HG03196 (cell line): ENCODE results near the gene PRPF19.

Source experiments
- ATAC-seq: cut with Tn5 transposase; IDR thresholded peaks from one replicate; pipeline ENCODE4 v1.9.1; 2021; ENCODE audit not compliant: unreplicated experiment

Gene PRPF19

DNA sequence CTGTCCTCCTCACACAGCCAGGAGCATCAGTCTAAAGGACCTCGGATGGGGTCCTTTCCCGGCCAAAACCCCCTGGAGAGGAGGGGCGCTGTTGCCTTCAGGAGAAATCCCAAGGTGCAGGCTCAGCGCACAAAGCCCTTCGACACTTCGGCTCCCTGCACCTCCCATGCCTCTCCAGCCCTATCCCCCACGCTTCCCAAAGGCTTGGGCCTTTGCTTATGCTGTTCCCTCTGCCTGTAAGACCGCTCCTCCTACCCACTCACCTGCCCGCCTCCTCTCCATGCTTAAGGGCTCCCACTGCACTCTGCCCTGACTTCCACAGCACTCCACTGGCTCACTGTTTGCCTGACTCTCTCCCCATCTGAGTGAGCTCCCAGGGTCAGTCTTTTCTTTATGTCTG, 32.1 kb upstream of the PRPF19 start:
- no peak for ATAC-seq

DNA sequence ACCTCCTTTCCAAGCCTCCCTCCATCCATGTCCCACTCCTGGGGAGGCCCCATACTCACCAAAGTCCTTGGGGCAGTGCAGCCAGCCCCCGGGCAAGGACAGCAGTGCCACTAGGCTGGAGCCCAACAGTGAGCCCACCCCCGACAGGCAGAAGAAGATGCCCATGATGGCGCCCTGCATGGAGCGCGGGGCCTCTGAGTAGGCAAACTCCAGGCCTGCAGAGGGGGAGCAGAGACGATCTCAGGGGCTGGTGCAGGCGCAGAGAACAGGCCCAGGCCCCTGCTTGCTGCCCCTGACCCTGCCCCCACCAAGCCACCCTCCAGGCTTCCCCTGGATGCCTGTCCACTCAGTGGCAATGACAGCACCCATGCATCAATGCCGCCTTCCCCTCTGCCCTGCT, 31.4 kb upstream of the PRPF19 start:
- no peak for ATAC-seq

DNA sequence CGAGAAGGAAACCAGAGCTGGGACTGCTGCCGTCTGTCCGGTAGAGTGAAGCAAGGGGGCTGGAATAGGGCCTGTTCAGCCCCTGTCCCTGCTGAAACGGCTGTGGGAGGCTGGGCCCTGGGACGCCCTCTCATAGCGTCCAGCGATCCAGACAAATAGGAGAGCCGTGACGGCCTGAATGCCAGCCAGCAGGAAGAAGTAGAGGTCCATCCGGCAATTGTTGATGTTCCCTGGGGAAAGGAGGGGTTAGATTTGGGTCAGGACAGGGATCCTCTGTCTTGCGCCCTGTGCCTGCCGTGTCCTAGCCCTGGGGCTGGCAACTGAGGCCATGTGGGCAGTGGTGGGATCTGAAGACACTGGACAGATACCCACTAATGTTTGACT, 30.8 kb upstream of the PRPF19 start:
- no peak for ATAC-seq

DNA sequence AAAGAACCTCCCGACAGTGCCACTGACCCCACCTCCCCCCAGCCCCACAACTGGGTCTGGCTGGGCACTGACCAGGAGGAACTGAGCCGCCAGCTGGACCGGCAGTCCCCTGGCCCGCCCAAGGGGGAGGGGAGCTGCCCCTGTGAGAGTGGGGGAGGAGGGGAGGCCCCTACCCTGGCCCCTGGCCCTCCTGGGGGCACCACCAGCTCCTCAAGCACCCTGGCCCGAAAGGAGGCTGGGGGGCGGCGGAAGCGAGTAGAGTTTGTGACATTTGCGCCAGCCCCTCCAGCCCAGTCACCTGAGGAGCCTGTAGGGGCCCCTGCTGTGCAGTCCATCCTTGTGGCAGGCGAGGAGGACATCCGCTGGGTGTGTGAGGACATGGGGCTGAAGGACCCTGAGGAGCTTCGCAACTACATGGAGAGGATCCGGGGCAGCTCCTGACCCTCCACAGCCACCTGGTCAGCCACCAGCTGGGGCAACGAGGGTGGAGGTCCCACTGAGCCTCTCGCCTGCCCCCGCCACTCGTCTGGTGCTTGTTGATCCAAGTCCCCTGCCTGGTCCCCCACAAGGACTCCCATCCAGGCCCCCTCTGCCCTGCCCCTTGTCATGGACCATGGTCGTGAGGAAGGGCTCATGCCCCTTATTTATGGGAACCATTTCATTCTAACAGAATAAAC, 30.2 kb upstream of the PRPF19 start:
- ATAC-seq = no peak

DNA sequence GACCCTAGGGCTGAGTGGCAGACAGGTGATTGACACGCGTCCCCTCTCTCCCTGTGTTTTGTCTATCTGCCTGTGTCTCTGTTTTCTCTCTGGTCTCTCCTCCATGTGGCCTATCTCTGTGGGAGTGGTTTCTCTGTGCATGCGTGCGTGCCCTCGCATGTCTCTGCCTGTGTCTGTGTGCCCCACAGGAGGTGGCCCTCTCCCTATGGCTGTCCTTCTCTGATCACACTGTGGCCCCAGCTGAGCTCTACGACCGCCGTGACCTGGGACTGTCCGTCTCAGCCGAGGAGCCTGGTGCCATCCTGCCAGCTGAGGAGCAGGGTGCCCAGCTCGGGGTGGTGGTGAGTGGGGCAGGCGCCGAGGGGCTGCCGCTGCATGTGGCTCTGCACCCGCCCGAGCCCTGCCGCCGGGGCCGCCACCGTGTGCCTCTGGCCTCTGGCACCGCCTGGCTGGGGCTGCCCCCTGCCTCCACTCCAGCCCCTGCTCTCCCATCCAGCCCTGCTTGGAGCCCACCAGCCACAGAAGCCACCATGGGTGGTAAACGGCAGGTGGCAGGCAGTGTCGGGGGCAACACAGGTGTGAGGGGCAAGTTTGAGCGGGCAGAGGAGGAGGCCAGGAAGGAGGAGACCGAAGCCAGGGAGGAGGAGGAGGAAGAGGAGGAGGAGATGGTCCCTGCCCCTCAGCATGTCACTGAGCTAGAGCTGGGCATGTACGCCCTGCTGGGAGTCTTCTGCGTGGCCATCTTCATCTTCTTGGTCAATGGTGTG, 29.5 kb upstream of the PRPF19 start:
- ATAC-seq = no peak

DNA sequence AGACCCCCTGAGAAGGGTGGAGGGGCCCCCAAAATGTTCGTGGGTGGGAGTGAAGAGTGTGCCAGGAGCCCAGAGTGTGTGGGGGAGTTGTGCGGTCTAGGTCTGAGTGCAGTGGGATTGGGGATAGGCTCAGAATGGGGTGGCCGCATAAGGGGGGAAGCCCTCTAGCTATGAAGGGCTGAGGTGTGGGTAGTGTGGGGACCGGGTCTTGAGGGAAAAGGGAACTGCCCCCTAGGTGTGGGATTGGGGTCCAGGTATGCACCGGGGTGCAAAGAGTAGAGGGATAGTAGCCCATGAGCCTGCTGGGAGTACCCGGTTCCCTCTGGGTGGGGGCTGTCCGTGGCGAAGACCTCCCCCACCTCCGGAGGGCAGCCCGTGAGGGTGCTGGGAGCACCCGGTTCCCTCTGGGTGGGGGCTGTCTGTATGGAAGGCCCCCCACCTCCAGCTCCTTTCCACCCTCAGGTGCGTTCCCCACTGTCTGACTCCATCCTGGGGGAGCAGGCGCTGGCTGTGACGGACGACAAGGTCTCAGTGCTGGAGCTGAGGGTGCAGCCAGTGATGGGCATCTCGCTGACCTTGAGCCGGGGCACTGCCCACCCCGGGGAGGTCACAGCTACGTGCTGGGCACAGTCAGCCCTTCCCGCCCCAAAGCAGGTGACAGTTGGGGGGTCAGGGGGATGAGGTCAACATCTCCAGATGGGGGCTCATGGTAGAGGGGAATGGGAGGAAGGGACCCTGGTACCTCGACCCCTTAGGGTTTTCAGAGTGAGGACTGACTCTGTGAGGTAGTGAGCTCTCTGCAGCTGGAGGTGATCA, 28.6 kb upstream of the PRPF19 start:
- no peak for ATAC-seq

DNA sequence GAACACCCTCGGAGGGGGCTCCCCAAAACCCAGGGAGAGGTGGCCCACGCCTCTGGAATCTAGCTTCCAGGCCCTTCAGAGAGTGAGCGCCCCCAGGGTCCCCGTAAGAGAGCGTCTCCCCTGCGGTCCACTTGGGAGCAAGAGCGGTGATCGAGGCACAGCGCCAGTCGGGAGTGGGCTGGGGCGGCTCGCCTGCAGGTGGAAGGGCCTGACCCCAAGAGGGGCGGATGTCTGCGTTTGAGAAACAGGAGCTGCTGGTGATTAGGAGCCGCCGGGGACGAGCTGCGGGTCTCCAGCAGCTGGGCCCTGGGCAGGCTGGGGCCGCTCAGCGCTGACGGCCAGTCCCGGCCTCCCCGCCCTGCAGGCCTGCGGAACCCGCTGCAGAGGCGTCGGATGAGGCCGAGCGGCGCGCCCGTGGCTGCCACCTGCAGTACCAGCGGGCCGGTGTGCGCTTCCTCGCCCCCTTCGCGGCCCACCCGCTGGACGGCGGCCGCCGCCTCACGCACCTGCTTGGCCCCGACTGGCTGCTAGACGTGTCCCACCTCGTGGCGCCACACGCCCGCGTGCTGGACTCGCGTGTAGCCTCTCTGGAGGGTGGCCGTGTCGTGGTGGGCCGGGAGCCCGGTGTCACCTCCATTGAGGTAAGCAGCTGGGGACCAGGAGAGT, 27.9 kb upstream of the PRPF19 start:
- ATAC-seq = no peak

DNA sequence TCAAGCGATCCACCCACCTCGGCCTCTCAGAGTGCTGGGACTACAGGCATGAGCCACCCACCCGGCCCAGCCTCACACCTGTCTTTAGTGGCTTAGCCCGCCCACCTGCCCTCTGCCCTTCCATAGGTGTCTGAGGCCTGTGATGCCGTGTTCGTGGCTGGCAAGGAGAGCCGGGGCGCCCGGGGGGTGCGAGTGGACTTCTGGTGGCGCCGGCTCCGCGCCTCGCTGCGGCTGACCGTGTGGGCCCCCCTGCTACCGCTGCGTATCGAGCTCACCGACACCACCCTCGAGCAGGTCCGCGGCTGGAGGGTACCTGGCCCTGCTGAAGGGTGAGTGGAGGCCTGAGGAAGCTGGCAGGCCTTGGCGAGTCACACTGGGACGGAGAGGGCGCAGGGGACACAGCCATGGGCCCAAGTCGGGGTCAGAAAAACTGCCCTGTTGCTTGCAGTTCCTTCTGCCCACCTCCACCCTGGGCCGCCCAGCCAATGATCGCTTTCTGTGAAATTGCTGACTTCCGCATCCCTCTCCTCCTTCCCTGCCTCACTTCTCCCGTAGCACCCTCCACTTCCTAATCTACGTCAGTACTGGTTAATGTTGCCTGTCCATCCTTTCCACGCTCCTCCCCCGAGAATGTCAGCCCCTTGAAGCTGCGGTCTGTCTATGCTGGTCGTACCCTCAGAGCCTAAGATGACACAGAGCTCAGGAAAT, 27.2 kb upstream of the PRPF19 start:
- ATAC-seq = no peak

DNA sequence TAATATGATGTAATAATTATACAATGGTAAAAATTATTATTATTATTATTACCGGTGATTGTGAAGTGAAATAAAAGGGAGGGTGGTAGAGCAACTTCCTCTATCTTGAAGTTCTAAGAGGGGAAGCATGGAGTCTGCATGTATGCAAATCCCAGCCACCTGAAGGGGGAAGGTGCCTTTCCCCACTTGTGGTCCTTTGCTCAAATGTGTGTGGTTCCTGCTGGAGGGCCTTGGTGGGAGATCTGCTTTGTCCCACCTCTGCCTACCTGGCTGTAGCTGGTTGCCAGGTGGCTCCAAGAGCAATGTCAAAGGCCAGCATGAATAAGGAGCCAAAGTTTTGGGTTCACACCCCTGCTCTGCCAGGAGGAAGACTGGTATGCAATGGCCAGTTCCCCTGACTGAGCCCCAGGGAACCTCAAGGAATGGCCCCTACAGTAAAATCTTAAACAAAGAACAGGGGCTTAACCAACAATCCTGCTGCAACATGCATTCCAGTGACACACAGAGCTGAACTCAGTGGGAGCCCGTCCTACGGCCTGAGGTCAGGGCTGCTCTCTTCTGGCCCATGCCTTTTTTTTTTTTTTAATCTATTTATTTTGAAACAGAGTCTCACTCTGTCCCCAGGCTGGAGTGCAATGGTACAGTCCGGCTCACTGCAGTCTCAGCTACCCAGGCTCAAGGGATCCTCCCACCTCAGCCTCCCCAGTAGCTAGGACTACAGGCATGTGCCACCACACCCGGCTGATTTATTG, 26.4 kb upstream of the PRPF19 start:
- no peak for ATAC-seq

DNA sequence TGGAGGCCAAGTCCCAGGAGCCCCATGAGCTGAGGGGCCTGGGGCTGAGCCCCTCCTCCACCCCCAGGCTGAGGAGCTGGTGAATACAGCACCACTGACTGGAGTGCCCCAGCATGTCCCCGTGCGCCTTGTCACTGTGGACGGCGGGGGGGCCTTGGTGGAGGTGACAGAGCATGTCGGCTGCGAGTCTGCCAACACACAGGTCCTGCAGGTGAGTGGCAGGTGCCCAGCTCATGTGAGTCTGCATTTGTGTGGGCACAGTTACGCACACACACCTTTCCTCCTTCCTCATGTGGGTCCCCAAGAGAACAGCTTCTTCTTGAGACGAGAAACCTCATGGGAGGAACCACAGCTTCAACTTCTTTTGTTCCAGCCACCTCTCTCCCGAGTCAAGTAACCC, 25.5 kb upstream of the PRPF19 start:
- ATAC-seq = no peak

DNA sequence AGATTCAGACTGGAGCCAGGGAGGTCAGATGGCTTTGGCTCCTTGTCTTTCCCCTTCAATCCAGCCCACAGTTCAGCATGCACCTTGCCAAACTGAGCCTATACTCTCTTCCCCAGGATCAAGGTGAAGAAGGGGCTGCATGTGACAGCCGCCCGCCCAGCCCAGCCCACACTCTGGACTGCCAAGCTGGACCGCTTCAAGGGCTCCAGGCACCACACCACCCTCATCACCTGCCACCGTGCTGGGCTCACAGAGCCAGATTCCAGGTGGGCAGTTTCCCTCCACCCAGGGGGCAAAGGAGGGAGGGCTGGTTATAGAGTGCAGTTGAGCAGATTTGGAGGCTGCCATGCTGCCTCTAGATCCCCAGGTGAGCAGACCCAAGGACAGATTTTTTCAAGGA, 24.0 kb upstream of the PRPF19 start:
- no peak for ATAC-seq

DNA sequence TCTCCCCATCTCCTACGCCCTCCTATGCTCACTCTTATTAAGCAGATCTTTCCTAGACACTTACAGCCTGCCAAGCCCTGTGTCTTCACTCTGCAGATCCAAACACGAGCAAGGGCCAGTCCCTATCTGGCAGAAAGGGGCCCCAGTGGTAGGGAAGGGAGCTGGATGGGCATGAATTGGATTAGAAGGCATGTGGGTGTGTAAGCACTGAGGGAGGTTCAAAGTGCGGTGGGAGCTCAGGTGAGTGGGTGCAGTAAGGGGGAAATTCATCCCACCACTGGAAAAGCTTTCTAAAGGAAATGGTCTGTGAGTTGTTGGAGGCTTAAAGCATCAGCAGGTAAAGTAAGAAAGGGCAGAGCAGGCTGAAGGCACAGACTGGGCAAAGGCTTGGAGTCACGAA, 23.4 kb upstream of the PRPF19 start:
- no peak for ATAC-seq

DNA sequence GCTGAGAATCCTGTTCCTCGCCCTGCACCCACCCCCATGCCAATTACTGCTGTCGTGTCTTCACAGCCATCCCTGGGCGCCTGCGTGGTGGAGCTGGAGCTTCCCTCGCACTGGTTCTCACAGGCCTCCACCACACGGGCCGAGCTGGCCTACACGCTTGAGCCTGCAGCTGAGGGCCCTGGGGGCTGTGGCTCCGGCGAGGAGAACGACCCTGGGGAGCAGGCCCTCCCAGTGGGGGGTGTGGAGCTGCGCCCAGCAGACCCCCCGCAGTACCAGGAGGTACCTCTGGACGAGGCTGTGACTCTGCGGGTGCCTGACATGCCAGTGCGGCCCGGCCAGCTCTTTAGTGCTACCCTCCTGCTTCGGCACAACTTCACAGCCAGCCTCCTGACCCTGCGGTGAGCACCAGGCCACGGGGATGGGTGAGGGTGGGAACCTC, 22.2 kb upstream of the PRPF19 start:
- ATAC-seq = no peak

DNA sequence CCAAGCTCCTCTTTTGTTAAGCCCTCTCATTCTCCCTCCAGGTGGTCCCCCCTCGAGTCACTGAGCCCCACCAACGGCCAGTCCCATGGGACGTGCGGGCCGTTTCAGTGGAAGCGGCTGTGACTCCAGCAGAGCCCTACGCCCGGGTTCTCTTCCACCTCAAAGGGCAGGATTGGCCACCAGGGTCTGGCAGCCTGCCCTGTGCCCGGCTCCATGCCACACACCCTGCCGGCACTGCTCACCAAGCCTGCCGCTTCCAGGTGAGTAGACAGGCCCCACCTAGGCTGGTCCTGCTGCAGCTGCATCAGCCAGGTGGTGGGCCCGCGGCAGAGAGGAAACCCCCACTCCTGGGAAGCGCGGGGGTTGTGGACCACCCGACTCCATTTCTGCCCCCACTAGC, 21.2 kb upstream of the PRPF19 start:
- ATAC-seq = no peak

DNA sequence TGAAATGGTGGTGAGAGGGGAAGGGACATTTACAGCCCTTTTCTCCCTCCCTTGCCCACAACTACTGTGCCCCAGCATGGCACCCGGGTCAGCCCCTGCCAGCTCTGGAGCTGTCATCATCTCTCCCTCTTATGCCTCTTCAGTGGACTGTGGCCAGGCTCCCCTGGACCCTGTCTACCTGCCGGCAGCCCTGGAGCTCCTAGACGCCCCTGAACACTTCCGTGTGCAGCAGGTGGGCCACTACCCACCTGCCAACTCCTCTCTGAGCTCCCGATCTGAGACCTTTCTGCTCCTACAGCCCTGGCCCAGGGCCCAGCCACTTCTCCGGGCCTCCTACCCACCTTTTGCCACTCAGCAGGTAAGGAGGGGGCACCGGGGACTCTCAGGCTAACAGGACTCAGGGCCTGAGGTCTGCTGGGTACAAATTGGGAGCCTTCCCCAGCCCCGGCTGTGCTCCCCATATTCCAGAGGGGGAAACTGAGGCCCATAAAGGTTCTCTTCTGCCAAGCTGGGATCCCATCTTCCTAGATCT, 20.7 kb upstream of the PRPF19 start:
- no peak for ATAC-seq

DNA sequence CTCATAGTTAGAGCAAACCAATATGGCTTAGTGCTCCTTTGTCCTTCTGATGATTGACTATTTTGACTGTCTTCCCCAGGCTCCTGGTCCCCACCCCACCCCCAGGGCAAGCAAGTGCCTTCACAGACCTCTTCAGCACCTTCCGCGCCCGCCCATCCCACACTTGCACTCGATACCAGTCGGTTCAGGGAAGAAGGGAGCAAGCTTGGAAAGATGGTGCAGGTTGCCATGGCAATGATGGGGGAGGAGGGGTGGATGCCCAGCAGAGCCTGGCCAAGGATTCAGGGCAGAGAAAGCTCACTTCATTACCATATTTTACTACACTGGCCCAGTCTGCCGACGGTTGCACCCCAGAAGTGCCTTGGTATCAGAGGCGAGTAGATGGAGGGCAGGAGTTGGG, 20.1 kb upstream of the PRPF19 start:
- no peak for ATAC-seq

DNA sequence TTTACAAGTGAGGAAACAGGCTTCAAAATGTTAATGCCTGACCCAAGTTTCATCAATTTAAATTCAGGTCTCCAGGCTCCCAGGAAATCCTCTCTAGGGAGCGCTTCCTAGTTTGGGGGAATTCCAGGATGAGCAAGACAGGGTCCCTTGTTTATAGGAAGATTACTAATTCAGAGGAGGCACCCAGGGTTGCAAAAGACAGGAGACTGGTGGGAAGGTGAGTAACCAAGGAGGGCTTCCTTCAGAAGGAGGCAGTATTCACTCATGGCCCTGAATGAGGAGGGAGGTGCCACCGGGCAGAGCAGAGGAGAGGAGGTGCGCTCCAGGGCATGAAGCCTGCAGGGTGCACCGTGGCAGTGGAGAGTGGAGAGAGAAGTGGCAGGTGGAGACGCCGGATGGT, 19.5 kb upstream of the PRPF19 start:
- ATAC-seq = no peak

DNA sequence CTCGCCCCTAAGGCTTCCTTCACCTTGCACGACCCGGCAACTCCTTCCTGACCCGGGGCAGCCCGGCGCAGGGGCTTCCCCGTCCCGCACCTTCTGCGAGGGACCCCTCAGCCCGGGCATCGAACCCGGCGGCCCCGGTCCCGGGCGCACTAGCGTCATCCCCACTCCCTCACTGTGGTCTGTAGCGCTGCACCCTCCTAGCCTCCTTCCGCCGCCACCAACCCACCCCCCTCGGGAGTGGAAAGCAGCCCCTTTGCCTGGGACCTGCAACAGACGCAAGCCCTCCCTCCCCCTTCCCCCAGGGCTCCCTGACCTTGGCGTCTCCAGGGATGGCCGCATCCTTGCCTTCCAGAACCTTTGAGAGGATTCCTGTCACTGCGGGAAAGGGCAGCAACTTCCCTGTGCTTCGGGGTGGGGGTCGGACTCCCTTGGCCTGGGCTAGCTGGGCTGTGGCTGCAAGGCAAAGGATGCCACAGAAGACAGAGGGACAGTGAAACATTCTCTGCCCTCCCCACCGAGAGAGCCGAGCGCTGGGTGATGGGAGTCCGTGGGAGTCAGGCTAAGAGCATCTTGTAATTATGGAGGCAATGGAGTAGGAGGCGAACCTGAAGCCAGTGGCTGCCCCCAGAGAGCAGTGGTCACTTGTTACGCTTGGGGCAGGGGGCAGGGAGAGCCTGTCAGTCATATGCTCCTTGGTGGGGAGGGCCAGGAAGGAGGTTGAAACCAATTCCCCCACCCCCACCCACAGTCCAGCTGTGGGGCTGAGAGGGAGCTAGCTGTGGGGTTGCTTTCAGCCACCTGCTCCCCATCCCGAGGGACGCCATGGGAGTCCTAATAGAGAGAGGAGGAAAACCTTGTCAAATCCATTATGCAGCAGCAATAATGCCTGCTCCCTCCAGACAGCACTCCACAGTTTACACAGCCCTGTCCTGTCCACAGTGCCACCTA, 18.8 kb upstream of the PRPF19 start:
- no peak for ATAC-seq
